WTC11 (cell line): ENCODE results near the gene OPCML.

Experiments used
- ATF2 ChIP-seq: sonication (generic); formaldehyde crosslinking; IDR thresholded peaks from 2 replicates; pipeline ENCODE4 v1.8.1; 2022; ENCODE audit warnings: low read depth, missing genetic modification reagents, borderline replicate concordance
- CREM ChIP-seq: sonication (generic); formaldehyde crosslinking; IDR thresholded peaks from 2 replicates; pipeline ENCODE4 v1.8.1; 2022; ENCODE audit warnings: mild to moderate bottlenecking, missing genetic modification reagents, moderate library complexity
- FOXJ3 ChIP-seq: sonication (generic); formaldehyde crosslinking; IDR thresholded peaks from 2 replicates; pipeline ENCODE4 v1.9.0; 2021; ENCODE audit warnings: missing genetic modification reagents, mild to moderate bottlenecking, borderline replicate concordance
- HMGXB4 ChIP-seq: sonication (generic); formaldehyde crosslinking; IDR thresholded peaks from 2 replicates; pipeline ENCODE4 v1.8.1; 2023; ENCODE audit warnings: mild to moderate bottlenecking, moderate library complexity, missing genetic modification reagents
- JUN ChIP-seq: sonication (generic); formaldehyde crosslinking; IDR thresholded peaks from 2 replicates; pipeline ENCODE4 v1.8.0; 2023; ENCODE audit warnings: mild to moderate bottlenecking, missing genetic modification reagents
- KAT7 ChIP-seq: sonication (generic); formaldehyde crosslinking; IDR thresholded peaks from 2 replicates; pipeline ENCODE4 v1.8.1; 2023; ENCODE audit warnings: missing genetic modification reagents, mild to moderate bottlenecking, borderline replicate concordance
- MLX ChIP-seq: sonication (generic); formaldehyde crosslinking; IDR thresholded peaks from 2 replicates; pipeline ENCODE4 v1.8.1; 2023; ENCODE audit warnings: mild to moderate bottlenecking, missing genetic modification reagents, moderate library complexity
- NR2C2 ChIP-seq: sonication (generic); formaldehyde crosslinking; IDR thresholded peaks from 2 replicates; pipeline ENCODE4 v1.8.0; 2022; ENCODE audit warnings: mild to moderate bottlenecking, missing genetic modification reagents
- SP1 ChIP-seq: sonication (generic); formaldehyde crosslinking; conservative IDR thresholded peaks from 2 replicates; pipeline ENCODE4 v1.8.1; 2022; ENCODE audit warnings: missing genetic modification reagents
- ZBTB21 ChIP-seq: sonication (generic); formaldehyde crosslinking; IDR thresholded peaks from 2 replicates; pipeline ENCODE4 v1.8.1; 2023; ENCODE audit warnings: mild to moderate bottlenecking, missing genetic modification reagents, borderline replicate concordance
- ZNF263 ChIP-seq: sonication (generic); formaldehyde crosslinking; IDR thresholded peaks from 2 replicates; pipeline ENCODE4 v1.8.1; 2022; ENCODE audit warnings: low read depth, mild to moderate bottlenecking, moderate library complexity, missing genetic modification reagents
- TF ChIP-seq, protein P1 (sequence below): sonication (generic); formaldehyde crosslinking; IDR thresholded peaks from 2 replicates; pipeline ENCODE4 v1.8.0; 2022; ENCODE audit warnings: mild to moderate bottlenecking, missing genetic modification reagents
- TF ChIP-seq, protein P2 (sequence below): fragments of 200-600 bp; IDR thresholded peaks from 2 replicates; pipeline ENCODE4 v1.8.0; 2022; ENCODE audit warnings: antibody characterized with exemption
- TF ChIP-seq, protein P3 (sequence below): sonication (generic); formaldehyde crosslinking; IDR thresholded peaks from 2 replicates; pipeline ENCODE4 v1.8.1; 2022; ENCODE audit warnings: mild to moderate bottlenecking, missing genetic modification reagents, moderate library complexity, borderline replicate concordance

DNA sequence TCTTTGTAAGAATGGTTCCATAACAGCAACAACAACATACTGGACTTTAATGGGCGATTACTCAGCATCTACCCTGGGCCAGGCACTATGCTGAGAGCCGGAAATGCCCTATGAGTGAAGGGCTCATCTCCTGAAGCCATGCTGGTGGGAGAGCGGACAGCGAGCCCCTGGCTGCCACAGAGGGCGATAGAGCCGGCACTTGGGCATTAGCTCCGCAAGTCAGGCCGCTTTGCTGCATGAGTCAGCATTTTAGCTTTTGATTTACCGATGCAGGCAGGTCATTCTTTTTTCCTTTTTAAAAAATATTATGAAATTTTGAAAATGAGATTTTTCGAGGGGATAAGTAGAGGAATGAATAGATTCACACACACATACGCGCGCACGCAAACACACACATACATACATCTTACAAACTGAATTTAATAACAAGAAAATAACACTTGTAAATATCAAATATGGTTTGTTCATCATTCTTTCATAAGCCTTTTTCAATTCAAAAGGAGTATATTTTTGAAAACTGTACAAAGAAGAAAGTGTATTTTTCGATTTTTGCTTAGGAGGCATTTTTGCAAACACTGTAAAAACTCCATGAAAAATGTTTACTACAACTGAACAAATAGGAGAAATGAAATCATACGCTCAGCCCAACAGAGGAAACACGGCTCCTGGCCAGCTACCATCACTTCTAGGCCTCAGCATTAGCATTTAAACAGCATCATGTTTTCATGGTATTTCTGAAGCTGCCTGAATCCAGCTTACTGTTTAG, 667.3 kb downstream of the OPCML start:
- TF ChIP-seq, protein P1, sequence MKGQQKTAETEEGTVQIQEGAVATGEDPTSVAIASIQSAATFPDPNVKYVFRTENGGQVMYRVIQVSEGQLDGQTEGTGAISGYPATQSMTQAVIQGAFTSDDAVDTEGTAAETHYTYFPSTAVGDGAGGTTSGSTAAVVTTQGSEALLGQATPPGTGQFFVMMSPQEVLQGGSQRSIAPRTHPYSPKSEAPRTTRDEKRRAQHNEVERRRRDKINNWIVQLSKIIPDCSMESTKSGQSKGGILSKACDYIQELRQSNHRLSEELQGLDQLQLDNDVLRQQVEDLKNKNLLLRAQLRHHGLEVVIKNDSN (CRISPR knock-in tag), result no peak
- no peak for TF ChIP-seq ATF2 (CRISPR knock-in tag)
- TF ChIP-seq ZBTB21 (CRISPR knock-in tag), result no peak
- TF ChIP-seq MLX (CRISPR knock-in tag), result no peak
- TF ChIP-seq SP1 (CRISPR knock-in tag), result no peak
- TF ChIP-seq, protein P2, sequence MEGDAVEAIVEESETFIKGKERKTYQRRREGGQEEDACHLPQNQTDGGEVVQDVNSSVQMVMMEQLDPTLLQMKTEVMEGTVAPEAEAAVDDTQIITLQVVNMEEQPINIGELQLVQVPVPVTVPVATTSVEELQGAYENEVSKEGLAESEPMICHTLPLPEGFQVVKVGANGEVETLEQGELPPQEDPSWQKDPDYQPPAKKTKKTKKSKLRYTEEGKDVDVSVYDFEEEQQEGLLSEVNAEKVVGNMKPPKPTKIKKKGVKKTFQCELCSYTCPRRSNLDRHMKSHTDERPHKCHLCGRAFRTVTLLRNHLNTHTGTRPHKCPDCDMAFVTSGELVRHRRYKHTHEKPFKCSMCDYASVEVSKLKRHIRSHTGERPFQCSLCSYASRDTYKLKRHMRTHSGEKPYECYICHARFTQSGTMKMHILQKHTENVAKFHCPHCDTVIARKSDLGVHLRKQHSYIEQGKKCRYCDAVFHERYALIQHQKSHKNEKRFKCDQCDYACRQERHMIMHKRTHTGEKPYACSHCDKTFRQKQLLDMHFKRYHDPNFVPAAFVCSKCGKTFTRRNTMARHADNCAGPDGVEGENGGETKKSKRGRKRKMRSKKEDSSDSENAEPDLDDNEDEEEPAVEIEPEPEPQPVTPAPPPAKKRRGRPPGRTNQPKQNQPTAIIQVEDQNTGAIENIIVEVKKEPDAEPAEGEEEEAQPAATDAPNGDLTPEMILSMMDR, result no peak
- no peak for TF ChIP-seq CREM (CRISPR knock-in tag)
- TF ChIP-seq FOXJ3 (CRISPR knock-in tag), result no peak
- TF ChIP-seq ZNF263, result no peak
- TF ChIP-seq KAT7, result no peak
- no peak for TF ChIP-seq JUN (CRISPR knock-in tag)
- no peak for TF ChIP-seq NR2C2 (CRISPR knock-in tag)
- TF ChIP-seq, protein P3, sequence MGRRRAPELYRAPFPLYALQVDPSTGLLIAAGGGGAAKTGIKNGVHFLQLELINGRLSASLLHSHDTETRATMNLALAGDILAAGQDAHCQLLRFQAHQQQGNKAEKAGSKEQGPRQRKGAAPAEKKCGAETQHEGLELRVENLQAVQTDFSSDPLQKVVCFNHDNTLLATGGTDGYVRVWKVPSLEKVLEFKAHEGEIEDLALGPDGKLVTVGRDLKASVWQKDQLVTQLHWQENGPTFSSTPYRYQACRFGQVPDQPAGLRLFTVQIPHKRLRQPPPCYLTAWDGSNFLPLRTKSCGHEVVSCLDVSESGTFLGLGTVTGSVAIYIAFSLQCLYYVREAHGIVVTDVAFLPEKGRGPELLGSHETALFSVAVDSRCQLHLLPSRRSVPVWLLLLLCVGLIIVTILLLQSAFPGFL (CRISPR knock-in tag), result no peak
- TF ChIP-seq HMGXB4 (CRISPR knock-in tag), result no peak
